Transverse colon (tissue), 4 donors: ENCODE results near the gene AMOTL2.

ENCODE experiments used
- EP300 ChIP-seq: sonication (generic); formaldehyde crosslinking; IDR thresholded peaks from one replicate; pipeline ENCODE4 v1.6.1; 2017; ENCODE audit warnings: antibody characterized with exemption, low read depth
- POLR2AphosphoS5 ChIP-seq, 3 donors: sonication (generic); formaldehyde crosslinking; IDR thresholded peaks; one replicate each; pipeline ENCODE4 v1.6.1; 2016; ENCODE audit warnings: antibody characterized with exemption in 3 of 3
- TF ChIP-seq, protein P1 (sequence below), 5 experiments: fragments of 200-600 bp in 3 of 5; fragments of 450-650 bp in 2 of 5; sonication (generic) in 3 of 5; IDR thresholded peaks; 1 replicate in 2 of 5; 2 replicates in 3 of 5; pipeline ENCODE4 v1.5.1; 2016 to 2017; ENCODE audit warnings: antibody characterized with exemption in 5 of 5, inconsistent platforms in 3 of 5, mild to moderate bottlenecking in 2 of 5, moderate library complexity in 1 of 5

DNA sequence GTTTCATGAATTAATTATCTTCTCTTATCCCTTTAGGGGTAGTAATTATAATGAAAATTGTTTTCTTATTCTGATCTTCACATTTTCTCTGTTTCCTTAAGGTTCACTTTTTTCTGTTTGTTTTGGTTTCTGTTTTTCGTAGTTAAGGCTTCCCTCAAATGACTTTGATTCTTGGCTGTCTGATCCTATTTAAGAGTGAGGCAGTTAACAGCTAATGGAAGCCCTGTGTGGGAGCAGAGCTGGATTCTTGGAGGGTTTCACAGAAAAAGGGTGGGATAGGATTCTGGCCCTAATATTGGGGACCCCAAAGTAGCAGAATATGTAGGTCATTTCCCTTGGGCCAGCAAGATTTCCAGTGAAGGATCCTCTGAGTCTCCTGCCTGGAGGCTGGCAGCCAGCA lies 6.8 kb upstream of the AMOTL2 start:
- no peak for TF ChIP-seq POLR2AphosphoS5 (IDR thresholded peaks at IDR 0.05)
- TF ChIP-seq, protein P1, sequence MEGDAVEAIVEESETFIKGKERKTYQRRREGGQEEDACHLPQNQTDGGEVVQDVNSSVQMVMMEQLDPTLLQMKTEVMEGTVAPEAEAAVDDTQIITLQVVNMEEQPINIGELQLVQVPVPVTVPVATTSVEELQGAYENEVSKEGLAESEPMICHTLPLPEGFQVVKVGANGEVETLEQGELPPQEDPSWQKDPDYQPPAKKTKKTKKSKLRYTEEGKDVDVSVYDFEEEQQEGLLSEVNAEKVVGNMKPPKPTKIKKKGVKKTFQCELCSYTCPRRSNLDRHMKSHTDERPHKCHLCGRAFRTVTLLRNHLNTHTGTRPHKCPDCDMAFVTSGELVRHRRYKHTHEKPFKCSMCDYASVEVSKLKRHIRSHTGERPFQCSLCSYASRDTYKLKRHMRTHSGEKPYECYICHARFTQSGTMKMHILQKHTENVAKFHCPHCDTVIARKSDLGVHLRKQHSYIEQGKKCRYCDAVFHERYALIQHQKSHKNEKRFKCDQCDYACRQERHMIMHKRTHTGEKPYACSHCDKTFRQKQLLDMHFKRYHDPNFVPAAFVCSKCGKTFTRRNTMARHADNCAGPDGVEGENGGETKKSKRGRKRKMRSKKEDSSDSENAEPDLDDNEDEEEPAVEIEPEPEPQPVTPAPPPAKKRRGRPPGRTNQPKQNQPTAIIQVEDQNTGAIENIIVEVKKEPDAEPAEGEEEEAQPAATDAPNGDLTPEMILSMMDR (IDR thresholded peaks at IDR 0.05) = no peak
- no peak for TF ChIP-seq EP300
